K562 (cell line): ENCODE data around the gene GLT6D1. TPM values are rescaled to one million over a fixed set of nuclear protein-coding genes. Genes with fewer than 3 reads are reported as not detected.

Experiments
- ATAC-seq: fragments of 200-7000 bp; cut with Tn5 transposase; 3 replicates; pipeline ENCODE4 v1.9.1; 2020; ENCODE audit warnings: moderate library complexity
- BruUV-seq: library from RNA; stranded (reverse); fragments of 400-500 nt; replicated peaks from 2 replicates; lab custom pipeline; 2021; lab: Mats Ljungman, UMichigan
- CTCF ChIA-PET: fragments of 300-600 bp; formaldehyde crosslinking; extraction: SDS; loops from one replicate; lab custom pipeline; 2021; ENCODE audit warnings: low intra/inter-chr PET ratio; lab: Yijun Ruan, JAX
- POLR2A ChIA-PET: fragments of 300-600, 350-650 bp; sonication (Branson Sonifier 250); formaldehyde crosslinking; extraction: SDS; loops from one replicate; lab custom pipeline; 2021; ENCODE audit warnings: antibody characterized with exemption, inconsistent platforms; lab: Yijun Ruan, JAX
- DNase-seq, 4 experiments: peaks; one replicate each; pipeline versions ENCODE4 v3.0.0 to v3.0.0-alpha.2; 2011 to 2018; ENCODE audit warnings: low spot score in 3 of 4, mixed read lengths in 3 of 4; ENCODE audit errors: extremely low read depth in 1 of 4
- FAIRE-seq: peaks from 2 replicates; lab custom pipeline; 2011; peaks lifted over from hg19 to GRCh38; lab: Jason Lieb, UNC
- H2AFZ ChIP-seq: 2 replicates; pipeline ENCODE4 v1.6.0; 2011; ENCODE audit warnings: low read depth, low read length, control low read depth, inconsistent platforms
- H3K27ac ChIP-seq: fragments of 200-600 bp; 3 replicates; pipeline ENCODE4 v1.8.0; 2011; ENCODE audit warnings: low read depth, mild to moderate bottlenecking, control low read depth, inconsistent platforms, low read length, moderate library complexity, mixed read lengths; ENCODE audit errors: extremely low read depth
- H3K27me3 ChIP-seq, 2 experiments: fragments of 300-600 bp in 1 of 2; 2 replicates in 1 of 2; 3 replicates in 1 of 2; pipeline versions ENCODE4 v1.6.0 to v1.8.0; 2011; ENCODE audit warnings: inconsistent platforms in 2 of 2, low read length in 2 of 2, mild to moderate bottlenecking in 1 of 2, mixed read lengths in 1 of 2, moderate library complexity in 1 of 2; ENCODE audit not compliant: control insufficient read depth in 2 of 2, insufficient read depth in 2 of 2
- H3K36me3 ChIP-seq: fragments of 300-600 bp; 3 replicates; pipeline ENCODE4 v1.8.0; 2011; ENCODE audit warnings: mild to moderate bottlenecking, low read length, inconsistent platforms; ENCODE audit not compliant: control insufficient read depth, insufficient read depth
- H3K4me1 ChIP-seq, 2 experiments: fragments of 200-600 bp in 1 of 2; replicated peaks in 1 of 2; 2 replicates in 1 of 2; 3 replicates in 1 of 2; pipeline versions ENCODE4 v1.5.1 to v1.8.0; 2011; ENCODE audit warnings: inconsistent platforms in 2 of 2, low read length in 2 of 2, mild to moderate bottlenecking in 1 of 2, mixed read lengths in 1 of 2, moderate library complexity in 1 of 2; ENCODE audit not compliant: control insufficient read depth in 2 of 2, insufficient read depth in 2 of 2
- H3K4me2 ChIP-seq: 2 replicates; pipeline ENCODE4 v1.6.1; 2011; ENCODE audit warnings: low read length, control low read depth, inconsistent platforms, mixed read lengths; ENCODE audit not compliant: insufficient read depth
- H3K4me3 ChIP-seq: fragments of 200-600 bp; sonication (generic), shearing (Covaris generic); 2 replicates; pipeline ENCODE4 v1.5.1; 2016; ENCODE audit warnings: control low read depth, inconsistent platforms
- H3K79me2 ChIP-seq: fragments of 200-600 bp; 3 replicates; pipeline ENCODE4 v1.8.0; 2011; ENCODE audit warnings: low read length, inconsistent platforms; ENCODE audit not compliant: control insufficient read depth, insufficient read depth
- H3K9ac ChIP-seq, 2 experiments: 2 replicates each; pipeline versions ENCODE4 v1.6.0 to v1.6.1; 2011; ENCODE audit warnings: low read depth in 2 of 2, low read length in 2 of 2, control low read depth in 1 of 2, inconsistent platforms in 1 of 2, mild to moderate bottlenecking in 1 of 2, mixed read lengths in 1 of 2; ENCODE audit not compliant: insufficient read depth in 1 of 2
- H3K9me1 ChIP-seq: one replicate; pipeline ENCODE4 v1.6.0; 2011; ENCODE audit warnings: inconsistent platforms, mild to moderate bottlenecking, low read length, moderate library complexity; ENCODE audit not compliant: control insufficient read depth, insufficient read depth
- H3K9me3 ChIP-seq: replicated peaks from 2 replicates; pipeline ENCODE4 v1.5.1; 2011; ENCODE audit warnings: low read depth, low read length, inconsistent platforms; ENCODE audit not compliant: control insufficient read depth, insufficient read depth
- H4K20me1 ChIP-seq: replicated peaks from 2 replicates; pipeline ENCODE4 v1.6.1; 2011; ENCODE audit warnings: low read length, inconsistent platforms, mixed read lengths; ENCODE audit not compliant: control insufficient read depth, insufficient read depth
- CBFA2T2 ChIP-seq: fragments of 450-650 bp; conservative IDR thresholded peaks from 2 replicates; pipeline ENCODE4 v1.6.1; 2017; ENCODE audit warnings: mild to moderate bottlenecking
- CHD4 ChIP-seq: fragments of 200-600 bp; sonication (generic); IDR thresholded peaks from 3 replicates; pipeline ENCODE4 v1.6.1; 2012; ENCODE audit warnings: low read depth, mild to moderate bottlenecking, mixed read lengths, low read length, inconsistent platforms; ENCODE audit not compliant: insufficient read depth, insufficient replicate concordance, poor library complexity, severe bottlenecking
- ESRRA ChIP-seq: fragments of 450-650 bp; IDR thresholded peaks from 2 replicates; pipeline ENCODE4 v1.6.1; 2014; ENCODE audit warnings: low read depth, mild to moderate bottlenecking, moderate library complexity, borderline replicate concordance
- ETV6 ChIP-seq, 3 experiments: fragments of 150-350 bp in 1 of 3; sonication (generic) in 1 of 3; formaldehyde crosslinking in 1 of 3; IDR thresholded peaks; 2 replicates each; pipeline versions ENCODE4 v1.6.1 to v1.8.0; 2014 to 2022; ENCODE audit warnings: borderline replicate concordance in 2 of 3, low read depth in 2 of 3, antibody characterized with exemption in 1 of 3, low read length in 1 of 3, mild to moderate bottlenecking in 1 of 3, missing genetic modification reagents in 1 of 3
- HDAC3 ChIP-seq: fragments of 450-650 bp; IDR thresholded peaks from 2 replicates; pipeline ENCODE4 v1.6.1; 2018; ENCODE audit warnings: borderline replicate concordance, mild to moderate bottlenecking, moderate library complexity; ENCODE audit not compliant: partially characterized antibody
- MAFG ChIP-seq: fragments of 450-650 bp; conservative IDR thresholded peaks from 2 replicates; pipeline ENCODE4 v1.6.1; 2016; ENCODE audit warnings: missing genetic modification characterization, missing compliant biosample characterization
- NBN ChIP-seq: fragments of 450-650 bp; IDR thresholded peaks from 2 replicates; pipeline ENCODE4 v1.6.1; 2016; ENCODE audit warnings: low read depth, mild to moderate bottlenecking
- NFIC ChIP-seq: fragments of 450-650 bp; IDR thresholded peaks from 2 replicates; pipeline ENCODE4 v1.6.1; 2017; ENCODE audit warnings: mild to moderate bottlenecking, inconsistent platforms
- POLR2H ChIP-seq: IDR thresholded peaks from 2 replicates; pipeline ENCODE4 v1.6.1; 2016; ENCODE audit warnings: missing genetic modification characterization, low read depth, mild to moderate bottlenecking, control low read depth, missing compliant biosample characterization, moderate library complexity
- SAP30 ChIP-seq: fragments of 200-600 bp; sonication (generic); IDR thresholded peaks from 2 replicates; pipeline ENCODE4 v1.6.1; 2012; ENCODE audit warnings: borderline replicate concordance, low read depth, mild to moderate bottlenecking, moderate library complexity, low read length, control low read depth, inconsistent platforms; ENCODE audit not compliant: insufficient read depth, poor library complexity, severe bottlenecking
- SMAD3 ChIP-seq: fragments of 450-650 bp; formaldehyde crosslinking; conservative IDR thresholded peaks from 2 replicates; pipeline ENCODE4 v1.4.0; 2020; ENCODE audit warnings: mild to moderate bottlenecking
- TEAD1 ChIP-seq, 2 experiments: fragments of 450-650 bp in 1 of 2; sonication (generic) in 1 of 2; formaldehyde crosslinking; IDR thresholded peaks; 2 replicates each; pipeline versions ENCODE4 v1.4.0 to v1.8.0; 2020 to 2022; ENCODE audit warnings: mild to moderate bottlenecking in 2 of 2, missing genetic modification reagents in 1 of 2
- ZNF121 ChIP-seq: sonication (generic); formaldehyde crosslinking; conservative IDR thresholded peaks from 2 replicates; pipeline ENCODE4 v1.8.0; 2022; ENCODE audit warnings: missing genetic modification reagents
- ZNF212 ChIP-seq: fragments of 450-650 bp; formaldehyde crosslinking; IDR thresholded peaks from 2 replicates; pipeline ENCODE4 v1.4.0; 2020; ENCODE audit warnings: mild to moderate bottlenecking
- ZNF217 ChIP-seq: sonication (generic); formaldehyde crosslinking; IDR thresholded peaks from 2 replicates; pipeline ENCODE4 v1.8.0; 2022; ENCODE audit warnings: mild to moderate bottlenecking, missing genetic modification reagents
- ZNF3 ChIP-seq: fragments of 250-450 bp; sonication (Bioruptor Pico); IDR thresholded peaks from 2 replicates; pipeline ENCODE4 v1.5.0; 2021; ENCODE audit warnings: mild to moderate bottlenecking, moderate library complexity
- ZNF76 ChIP-seq: fragments of 250-450 bp; sonication (Bioruptor Pico); IDR thresholded peaks from 2 replicates; pipeline ENCODE4 v1.4.0; 2020; ENCODE audit warnings: mild to moderate bottlenecking, moderate library complexity, borderline replicate concordance
- ZNF77 ChIP-seq: fragments of 250-450 bp; sonication (Bioruptor Pico); IDR thresholded peaks from 2 replicates; pipeline ENCODE4 v1.5.0; 2020
- ZNF785 ChIP-seq: fragments of 250-450 bp; sonication (Bioruptor Pico); IDR thresholded peaks from 2 replicates; pipeline ENCODE4 v1.4.0; 2020; ENCODE audit warnings: mild to moderate bottlenecking
- ZZZ3 ChIP-seq: fragments of 450-650 bp; IDR thresholded peaks from 2 replicates; pipeline ENCODE4 v1.6.1; 2016; ENCODE audit warnings: antibody characterized with exemption, mild to moderate bottlenecking, moderate library complexity
- WGBS: fragments of 100-300 bp; shearing (Covaris generic); methylation state at CpG from one replicate; pipeline ENCODE4 v1.1.6; 2016; ENCODE audit warnings: low coverage, mixed read lengths; ENCODE audit not compliant: insufficient coverage; ENCODE audit errors: missing lambda C conversion rate; 5-methylcytosine and 5-hydroxymethylcytosine counted together
- in situ Hi-C: fragments of 300-500 bp; cut with MboI; formaldehyde crosslinking; loops from 4 replicates; pipeline ENCODE4 v1.15.0; 2018; ENCODE audit warnings: inconsistent platforms, mixed read lengths
- intact Hi-C: fragments of 100-400 bp; cut with micrococcal nuclease; formaldehyde crosslinking; loops from 2 replicates; pipeline ENCODE4 v1.14.2; 2022
- polyA plus RNA-seq, 8 experiments: library from polyadenylated mRNA; depleted of rRNA in 4 of 8; stranded (reverse) in 5 of 8; unstranded in 3 of 8; fragments of >200 nt; fragmentation: Nextera tagmentation in 2 of 8; fragmentation: Illumina TruSeq in 1 of 8; extraction: Ambion mirVana in 2 of 8; extraction: Trizol in 1 of 8; gene quantifications; 2 replicates each; pipeline versions ENCODE4 v1.2.1 to v1.2.3, GENCODE V29; 2011 to 2014; ENCODE audit warnings: inconsistent platforms in 1 of 8, missing spikeins in 1 of 8
- total RNA-seq, 7 experiments: library from RNA; depleted of rRNA in 6 of 7; stranded (reverse); fragments of >200 nt in 6 of 7; fragmentation: Illumina TruSeq in 2 of 7; extraction: Trizol in 2 of 7; gene quantifications; 2 replicates each; pipeline versions ENCODE4 v1.2.1 to v1.2.3, GENCODE V29; 2011 to 2021; ENCODE audit warnings: low replicate concordance in 1 of 7
- TF ChIP-seq, protein P1 (sequence below): fragments of 450-650 bp; IDR thresholded peaks from 2 replicates; pipeline ENCODE4 v1.6.1; 2016; ENCODE audit warnings: low read depth, mild to moderate bottlenecking, moderate library complexity

The GLT6D1 gene
- total and polyA plus RNA-seq, 9 of the 15 experiments (the other 6 are each of a cell fraction or from before 2014, with no cell fraction given) = not detected

DNA sequence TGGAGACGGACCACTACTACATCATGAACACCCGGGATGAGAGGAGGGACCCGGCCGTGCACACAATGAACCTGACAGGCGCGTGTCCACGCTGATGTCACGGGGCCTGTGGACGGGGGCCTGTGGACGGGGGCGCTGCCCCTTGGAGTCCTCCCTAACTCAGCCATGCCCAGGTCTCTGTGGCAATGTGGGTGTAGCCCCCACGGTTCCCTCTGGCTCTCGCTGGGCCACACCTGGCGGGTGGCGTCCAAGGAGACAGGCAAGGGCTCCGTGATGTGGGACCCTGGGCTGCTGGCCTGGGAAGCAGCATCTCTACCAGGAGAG is 55.7 kb downstream of the GLT6D1 start (continued):
- TF ChIP-seq ZNF3 (CRISPR knock-in tag) (no peak), ZNF785 (CRISPR knock-in tag) (no peak), ZZZ3 (no peak), CBFA2T2 (no peak), POLR2H (no peak), NFIC (no peak), ZNF217 (CRISPR knock-in tag) (no peak)
- TF ChIP-seq, protein P1, sequence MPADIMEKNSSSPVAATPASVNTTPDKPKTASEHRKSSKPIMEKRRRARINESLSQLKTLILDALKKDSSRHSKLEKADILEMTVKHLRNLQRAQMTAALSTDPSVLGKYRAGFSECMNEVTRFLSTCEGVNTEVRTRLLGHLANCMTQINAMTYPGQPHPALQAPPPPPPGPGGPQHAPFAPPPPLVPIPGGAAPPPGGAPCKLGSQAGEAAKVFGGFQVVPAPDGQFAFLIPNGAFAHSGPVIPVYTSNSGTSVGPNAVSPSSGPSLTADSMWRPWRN = no peak
- TF ChIP-seq, all 486 proteins: peak for 0

DNA sequence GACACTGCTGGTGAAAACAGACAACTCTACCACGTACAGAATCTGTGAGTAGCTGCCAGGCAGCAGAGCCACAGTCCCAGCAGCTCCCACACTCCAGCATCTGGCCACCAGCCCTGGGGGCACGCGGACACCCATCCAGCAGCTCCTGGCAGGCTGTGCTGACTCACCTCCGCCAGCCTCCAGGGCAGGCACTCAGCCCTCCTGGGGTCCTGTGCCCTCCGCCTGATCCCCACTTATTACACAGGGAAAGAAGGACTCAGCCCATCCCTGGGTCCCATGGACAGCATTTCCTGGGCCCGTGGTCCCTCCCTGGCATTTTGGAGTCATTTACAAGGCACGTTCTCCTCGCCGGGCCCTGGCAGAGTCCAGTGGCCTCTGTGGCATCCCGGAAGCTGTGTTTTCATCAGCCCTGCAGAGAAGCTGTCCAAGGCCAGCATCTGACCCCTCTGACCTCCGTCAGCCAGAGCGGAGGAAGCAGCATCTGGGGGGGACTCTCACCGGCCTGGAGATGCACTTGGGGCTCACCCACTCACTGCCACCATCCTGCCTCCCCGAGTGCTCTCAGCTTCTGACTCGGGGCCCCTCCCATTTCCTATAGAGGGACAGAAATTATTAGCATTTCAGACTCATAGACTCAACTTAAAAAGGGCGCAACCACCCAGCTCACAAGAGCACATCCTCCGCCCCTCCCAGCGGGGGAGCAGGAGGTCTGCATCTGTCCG is 56.2 kb downstream of the GLT6D1 start:
- H3K79me2 ChIP-seq = no peaks in the 10 kb centered on the region
- no peak overlapping the region for H3K4me2 ChIP-seq
- no peaks in the 10 kb centered on the region for H3K9me1 ChIP-seq
- no peak overlapping the region for H3K9ac ChIP-seq
- DNase-seq (no peak), FAIRE-seq (no peak), ATAC-seq (no peak)
- no peaks in the 10 kb centered on the region for H3K9me3 ChIP-seq
- peaks cover 0 to 67% of the 10 kb centered on the region in 2 experiments; a peak in 3 of 5 replicates for H3K27me3 ChIP-seq
- H3K4me3 ChIP-seq = no peak overlapping the region
- H2AFZ ChIP-seq = no peak overlapping the region
- no peak overlapping the region for H3K27ac ChIP-seq
- BruUV-seq = no TSS peak
- no peaks in the 10 kb centered on the region for H3K36me3 ChIP-seq
- ChIA-PET POLR2A (interaction anchor here (0.6 to 0.7 kb wide), 2 partner anchors 1069 to 1237 kb away, joined by 3 to 4 read pairs; no protein-coding TSS in a partner anchor), CTCF (no interaction called here)
- peaks cover 10 to 34% of the 10 kb centered on the region in 2 experiments; a peak in 2 of 5 replicates for H3K4me1 ChIP-seq
- 0 out of 2 replicates have a peak, but pooled peaks cover 5% of the 10 kb centered on the region for H4K20me1 ChIP-seq
- in situ Hi-C loops (no loop called here), intact Hi-C loops (no loop called here)
- 7% methylated on average over 18 of the region's 19 CpGs for WGBS
- TF ChIP-seq ZZZ3 = no peak
- no peak for TF ChIP-seq SAP30
- no peak for TF ChIP-seq ESRRA
- TF ChIP-seq MAFG (tag) = no peak
- TF ChIP-seq ZNF76 (CRISPR knock-in tag) = no peak
- no peak for TF ChIP-seq ETV6 (IDR thresholded peaks at IDR 0.05; ENCODE audit: borderline replicate concordance in 1 of 2, low read depth in 2 of 2, low read length in 1 of 2)
- no peak for TF ChIP-seq ETV6 (CRISPR knock-in tag; IDR thresholded peaks at IDR 0.05; ENCODE audit: borderline replicate concordance)
- TF ChIP-seq HDAC3 = no peak
- TF ChIP-seq SMAD3 = no peak
- TF ChIP-seq ZNF77 = no peak
- TF ChIP-seq TEAD1 (CRISPR knock-in tag; IDR thresholded peaks at IDR 0.05) = no peak
- no peak for TF ChIP-seq ZNF121 (CRISPR knock-in tag)
- TF ChIP-seq NBN = no peak
- no peak for TF ChIP-seq ZNF212 (CRISPR knock-in tag)
- no peak for TF ChIP-seq CHD4
